ENCODE results near the gene TMEM18. TPM values are rescaled to one million over a fixed set of nuclear protein-coding genes. Genes with fewer than 3 reads are reported as not detected.

Gene TMEM18
- total RNA-seq, 1 donor from 2014 or later, result 37.1 TPM

DNA sequence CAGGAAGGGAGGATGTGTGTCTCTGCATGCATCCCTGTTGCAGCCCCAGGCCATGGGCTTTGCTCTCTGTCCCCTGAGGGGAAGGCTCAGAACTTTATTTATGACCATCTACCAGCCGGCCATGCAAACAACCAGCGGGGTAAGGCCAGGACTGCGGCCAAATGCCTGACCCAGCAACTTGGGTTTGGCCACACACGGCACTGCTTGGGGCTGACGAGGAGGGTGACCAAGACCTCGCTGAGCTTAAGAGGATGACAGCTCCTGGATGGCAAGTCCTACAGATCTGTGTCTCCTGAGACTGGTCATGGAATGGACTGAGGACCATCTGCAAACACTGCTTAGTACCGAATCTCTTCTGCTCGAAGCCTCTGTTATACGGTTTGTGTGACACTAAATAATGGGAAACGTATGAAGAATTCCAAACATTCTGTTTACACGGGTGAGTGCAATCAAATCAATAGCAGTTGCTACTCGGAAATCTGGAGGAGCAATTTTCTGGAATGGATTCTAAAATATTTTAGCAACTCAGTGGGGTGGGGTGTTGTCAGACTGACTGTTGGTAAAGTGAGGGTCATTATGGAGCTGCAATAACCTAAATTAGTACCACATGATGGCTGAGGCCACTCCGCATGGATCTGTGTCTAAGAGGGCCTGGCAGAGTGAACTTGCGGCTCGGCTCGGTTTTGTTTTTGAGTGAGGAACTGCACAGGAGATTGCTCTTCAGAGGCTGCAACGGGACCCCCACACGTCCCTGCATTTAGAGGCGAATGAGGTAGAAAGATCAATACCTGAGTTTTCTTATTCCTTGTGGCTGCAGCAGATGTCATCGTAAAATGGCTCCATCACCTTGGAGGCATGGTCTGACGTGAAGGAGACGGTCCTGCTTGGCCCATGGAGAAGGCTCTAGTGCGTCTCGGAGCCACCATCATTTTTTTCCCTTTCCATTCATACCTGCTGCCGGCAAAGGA is 26.6 kb downstream of the TMEM18 start:
- TF ChIP-seq, protein P1, sequence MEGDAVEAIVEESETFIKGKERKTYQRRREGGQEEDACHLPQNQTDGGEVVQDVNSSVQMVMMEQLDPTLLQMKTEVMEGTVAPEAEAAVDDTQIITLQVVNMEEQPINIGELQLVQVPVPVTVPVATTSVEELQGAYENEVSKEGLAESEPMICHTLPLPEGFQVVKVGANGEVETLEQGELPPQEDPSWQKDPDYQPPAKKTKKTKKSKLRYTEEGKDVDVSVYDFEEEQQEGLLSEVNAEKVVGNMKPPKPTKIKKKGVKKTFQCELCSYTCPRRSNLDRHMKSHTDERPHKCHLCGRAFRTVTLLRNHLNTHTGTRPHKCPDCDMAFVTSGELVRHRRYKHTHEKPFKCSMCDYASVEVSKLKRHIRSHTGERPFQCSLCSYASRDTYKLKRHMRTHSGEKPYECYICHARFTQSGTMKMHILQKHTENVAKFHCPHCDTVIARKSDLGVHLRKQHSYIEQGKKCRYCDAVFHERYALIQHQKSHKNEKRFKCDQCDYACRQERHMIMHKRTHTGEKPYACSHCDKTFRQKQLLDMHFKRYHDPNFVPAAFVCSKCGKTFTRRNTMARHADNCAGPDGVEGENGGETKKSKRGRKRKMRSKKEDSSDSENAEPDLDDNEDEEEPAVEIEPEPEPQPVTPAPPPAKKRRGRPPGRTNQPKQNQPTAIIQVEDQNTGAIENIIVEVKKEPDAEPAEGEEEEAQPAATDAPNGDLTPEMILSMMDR (IDR thresholded peaks at IDR 0.05; ENCODE audit: unreplicated experiment), result no peak
- no peaks in the 10 kb centered on the region for H3K36me3 Mint-ChIP-seq
- peaks cover 3% of the 10 kb centered on the region for H3K4me1 Mint-ChIP-seq
- no peak overlapping the region for H3K27ac Mint-ChIP-seq
- no peak for DNase-seq (ENCODE audit: low spot score in 2 of 2, unreplicated experiment in 2 of 2)
- no peaks in the 10 kb centered on the region for H3K9me3 Mint-ChIP-seq
- peaks cover 17% of the 10 kb centered on the region for H3K27me3 Mint-ChIP-seq (ENCODE audit: low read depth)
- H3K4me3 Mint-ChIP-seq, result no peak overlapping the region

DNA sequence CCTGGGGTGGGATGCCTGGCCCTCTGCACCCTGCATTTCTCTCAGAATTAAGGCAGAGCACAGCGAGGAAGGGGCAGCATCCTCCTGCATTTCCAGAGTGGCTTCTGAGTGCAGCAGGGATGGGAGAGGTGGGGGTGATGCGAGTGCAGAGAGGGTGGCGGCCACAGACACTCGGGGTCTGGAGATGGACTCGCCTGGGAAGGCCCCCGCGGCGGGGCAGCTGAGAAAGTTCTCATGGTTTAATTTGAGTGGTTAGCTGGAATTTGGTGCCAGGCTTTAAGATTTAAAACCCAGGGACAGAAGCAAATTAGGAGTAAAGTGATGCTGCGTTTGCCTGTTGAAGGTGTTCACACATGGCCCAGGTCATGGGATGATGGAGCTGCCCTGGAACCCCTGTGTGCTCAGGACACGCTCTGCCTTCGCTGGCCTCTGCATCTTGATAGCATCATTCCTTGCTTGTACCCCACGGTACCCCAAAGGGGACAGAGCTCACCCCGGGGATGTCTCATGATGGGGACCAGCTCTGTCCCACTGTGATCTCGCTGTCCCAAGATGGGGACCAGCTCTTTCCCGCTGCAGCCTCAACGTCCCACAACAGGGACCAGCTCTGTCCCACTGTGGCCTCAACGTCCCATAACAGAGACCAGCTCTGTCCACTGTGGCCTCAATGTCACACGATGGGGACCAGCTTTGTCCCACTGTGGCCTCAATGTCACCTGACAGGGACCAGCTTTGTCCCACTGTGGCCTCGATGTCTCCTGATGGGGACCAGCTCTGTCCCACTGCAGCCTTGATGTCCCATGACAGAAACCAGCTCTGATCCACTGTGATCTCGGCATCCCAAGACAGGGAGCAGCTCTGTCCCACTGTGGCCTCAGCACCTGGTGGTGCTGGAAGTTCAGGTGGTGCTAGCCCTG is 27.5 kb downstream of the TMEM18 start:
- H3K36me3 Mint-ChIP-seq, result no peaks in the 10 kb centered on the region

DNA sequence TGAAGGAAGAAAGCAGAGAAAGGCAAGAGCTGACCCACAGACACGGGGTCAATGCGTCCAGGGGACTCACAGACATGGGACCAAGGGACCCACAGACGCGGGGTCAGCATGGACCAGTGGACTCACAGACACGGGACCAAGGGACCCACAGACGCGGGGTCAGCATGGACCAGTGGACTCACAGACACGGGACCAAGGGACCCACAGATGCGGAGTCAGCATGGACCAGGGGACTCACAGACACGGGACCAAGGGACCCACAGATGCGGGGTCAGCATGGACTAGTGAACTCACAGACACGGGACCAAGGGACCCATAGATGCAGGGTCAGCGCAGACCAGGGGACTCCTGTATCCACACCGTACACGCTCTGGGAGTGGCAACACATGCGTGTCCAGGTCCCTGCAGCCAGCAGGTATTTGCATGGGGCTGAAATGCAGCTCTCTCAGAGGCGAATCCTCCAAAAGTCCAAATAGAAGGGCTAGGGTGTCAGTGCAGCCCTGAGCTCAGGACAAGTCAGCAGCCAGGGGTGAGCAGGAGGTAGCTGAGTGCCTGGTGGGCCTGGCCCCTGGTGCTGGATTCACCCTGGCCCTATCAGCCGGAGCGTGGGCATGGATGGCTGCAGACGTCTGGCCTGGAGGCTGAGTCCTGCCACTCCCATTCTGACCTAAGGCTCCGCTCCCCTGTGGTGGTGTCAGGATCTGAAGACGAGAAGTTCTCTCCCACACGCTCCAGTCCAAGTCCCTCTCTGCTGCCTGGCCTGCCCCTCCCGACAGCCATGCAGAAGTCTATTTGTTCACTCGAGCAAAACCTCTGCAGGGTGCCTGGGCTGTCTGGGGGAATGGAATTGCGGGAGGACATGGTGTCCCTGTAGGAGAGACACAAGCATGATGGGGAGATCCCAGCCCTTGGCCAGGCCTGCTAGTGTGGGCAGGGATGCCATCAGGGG is 28.5 kb downstream of the TMEM18 start:
- DNase-seq (ENCODE audit: low spot score in 2 of 2, unreplicated experiment in 2 of 2), result no peak
- Mint-ChIP-seq H3K27me3 (ENCODE audit: low read depth) (peaks cover 32% of the 10 kb centered on the region), H3K9me3 (no peaks in the 10 kb centered on the region), H3K4me1 (peaks cover 3% of the 10 kb centered on the region), H3K4me3 (no peak overlapping the region), H3K27ac (no peak overlapping the region), H3K36me3 (no peaks in the 10 kb centered on the region)
- TF ChIP-seq, protein P1 (IDR thresholded peaks at IDR 0.05; ENCODE audit: unreplicated experiment), result no peak

More for the DNA sequence above, 27.5 kb downstream of the TMEM18 start:
- H3K27ac Mint-ChIP-seq, result no peak overlapping the region
- peaks cover 3% of the 10 kb centered on the region for H3K4me1 Mint-ChIP-seq
- H3K9me3 Mint-ChIP-seq, result no peaks in the 10 kb centered on the region
- TF ChIP-seq, protein P1 (IDR thresholded peaks at IDR 0.05; ENCODE audit: unreplicated experiment), result no peak
- H3K27me3 Mint-ChIP-seq (ENCODE audit: low read depth), result peaks cover 25% of the 10 kb centered on the region
- H3K4me3 Mint-ChIP-seq, result no peak overlapping the region
- no peak for DNase-seq (ENCODE audit: low spot score in 2 of 2, unreplicated experiment in 2 of 2)

DNA sequence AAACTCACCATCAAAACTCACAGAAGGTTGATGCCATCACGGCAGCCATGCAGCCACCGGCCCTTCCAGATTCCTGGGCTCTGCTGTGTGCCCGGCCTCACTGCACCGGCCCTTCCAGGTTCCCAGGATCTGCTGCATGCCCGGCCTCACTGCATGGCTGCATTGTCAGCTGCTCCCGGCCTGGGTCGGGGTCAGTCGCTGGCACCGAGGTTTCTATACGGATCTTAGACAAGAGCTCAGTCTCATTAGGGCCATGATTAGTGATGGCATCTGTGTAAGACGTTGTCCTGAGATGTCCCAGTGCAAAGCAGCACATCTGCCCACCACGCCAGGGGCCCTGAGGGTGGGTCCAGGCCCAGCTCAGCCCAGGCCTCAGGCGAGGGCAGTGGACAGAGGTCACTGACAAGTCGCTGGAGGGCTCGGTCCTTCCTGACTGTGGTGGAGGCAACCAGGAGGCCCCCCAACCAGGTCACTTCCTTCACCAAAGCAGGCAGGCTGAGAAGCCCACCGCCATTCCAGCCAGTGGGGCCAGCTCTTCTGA is 29.4 kb downstream of the TMEM18 start:
- Mint-ChIP-seq H3K9me3 (no peaks in the 10 kb centered on the region), H3K27ac (no peak overlapping the region), H3K4me1 (peaks cover 3% of the 10 kb centered on the region), H3K4me3 (no peak overlapping the region), H3K36me3 (no peaks in the 10 kb centered on the region), H3K27me3 (ENCODE audit: low read depth) (peaks cover 32% of the 10 kb centered on the region)
- TF ChIP-seq, protein P1 (IDR thresholded peaks at IDR 0.05; ENCODE audit: unreplicated experiment), result no peak
- no peak for DNase-seq (ENCODE audit: low spot score in 2 of 2, unreplicated experiment in 2 of 2)
